ENCODE data around the gene GPC6.
"Not testable (repeated sequence)": the region's sequence is repeated elsewhere in the genome, so short reads cannot be mapped to it uniquely, and the experiment has no call there.

GPC6 gene

GRCh38 chr13:94178625-94179244 is 952.1 kb downstream of the GPC6 start:
- in situ Hi-C loops (cut with HindIII; ENCODE audit: low sequenced_read_pairs) = no loop called here

- in situ Hi-C loops (cut with HindIII; ENCODE audit: low sequenced_read_pairs) = no loop called here
Observed at GRCh38 chr13:94181461-94182107, 955.0 kb downstream of the GPC6 start.

GRCh38 chr13:94182185-94182761 is 955.7 kb downstream of the GPC6 start:
- in situ Hi-C loops (cut with HindIII; ENCODE audit: low sequenced_read_pairs) = no loop called here

GRCh38 chr13:94186470-94186869 is 959.9 kb downstream of the GPC6 start:
- in situ Hi-C loops (cut with HindIII; ENCODE audit: low sequenced_read_pairs) = no loop called here

- in situ Hi-C loops (cut with HindIII; ENCODE audit: low sequenced_read_pairs) = no loop called here
Observed at GRCh38 chr13:94188201-94188854, 961.7 kb downstream of the GPC6 start.

- in situ Hi-C loops (cut with HindIII; ENCODE audit: low sequenced_read_pairs) = no loop called here
Observed at GRCh38 chr13:94192431-94192975, 965.9 kb downstream of the GPC6 start.

- in situ Hi-C loops (cut with HindIII; ENCODE audit: low sequenced_read_pairs) = no loop called here
Observed at GRCh38 chr13:94195715-94196114, 969.1 kb downstream of the GPC6 start.

GRCh38 chr13:94196413-94196812 is 969.8 kb downstream of the GPC6 start:
- in situ Hi-C loops (cut with HindIII; ENCODE audit: low sequenced_read_pairs) = no loop called here

GRCh38 chr13:94198681-94199080 is 972.1 kb downstream of the GPC6 start:
- in situ Hi-C loops (cut with HindIII; ENCODE audit: low sequenced_read_pairs) = no loop called here

- in situ Hi-C loops (cut with HindIII; ENCODE audit: low sequenced_read_pairs) = no loop called here
Observed at GRCh38 chr13:94199135-94199534, 972.5 kb downstream of the GPC6 start.

GRCh38 chr13:94201022-94201421 is 974.4 kb downstream of the GPC6 start:
- in situ Hi-C loops (cut with HindIII; ENCODE audit: low sequenced_read_pairs) = no loop called here

- in situ Hi-C loops (cut with HindIII; ENCODE audit: low sequenced_read_pairs) = no loop called here
Observed at GRCh38 chr13:94204163-94204562, 977.6 kb downstream of the GPC6 start.

GRCh38 chr13:94204946-94205345 is 978.3 kb downstream of the GPC6 start:
- in situ Hi-C loops (cut with HindIII; ENCODE audit: low sequenced_read_pairs) = no loop called here

GRCh38 chr13:94205896-94206295 is 979.3 kb downstream of the GPC6 start:
- in situ Hi-C loops (cut with HindIII; ENCODE audit: low sequenced_read_pairs) = no loop called here

- in situ Hi-C loops (cut with HindIII; ENCODE audit: low sequenced_read_pairs) = no loop called here
Observed at GRCh38 chr13:94209117-94209516, 982.5 kb downstream of the GPC6 start.

GRCh38 chr13:94209913-94210312 is 983.3 kb downstream of the GPC6 start:
- in situ Hi-C loops (cut with HindIII; ENCODE audit: low sequenced_read_pairs) = not testable (repeated sequence)

GRCh38 chr13:94210816-94211215 is 984.2 kb downstream of the GPC6 start:
- in situ Hi-C loops (cut with HindIII; ENCODE audit: low sequenced_read_pairs) = no loop called here

GRCh38 chr13:94212196-94212595 is 985.6 kb downstream of the GPC6 start:
- in situ Hi-C loops (cut with HindIII; ENCODE audit: low sequenced_read_pairs) = no loop called here

GRCh38 chr13:94214121-94214520 is 987.5 kb downstream of the GPC6 start:
- in situ Hi-C loops (cut with HindIII; ENCODE audit: low sequenced_read_pairs) = no loop called here

GRCh38 chr13:94214975-94215374 is 988.4 kb downstream of the GPC6 start:
- in situ Hi-C loops (cut with HindIII; ENCODE audit: low sequenced_read_pairs) = no loop called here

- in situ Hi-C loops (cut with HindIII; ENCODE audit: low sequenced_read_pairs) = no loop called here
Observed at GRCh38 chr13:94216476-94216875, 989.9 kb downstream of the GPC6 start.

GRCh38 chr13:94217370-94217769 is 990.8 kb downstream of the GPC6 start:
- in situ Hi-C loops (cut with HindIII; ENCODE audit: low sequenced_read_pairs) = no loop called here
